ENCODE measurements around the gene GPR22. TPM values are rescaled to one million over a fixed set of nuclear protein-coding genes. Genes with fewer than 3 reads are reported as not detected.

Gene GPR22
- total RNA-seq, 2 donors from 2014 or later: not detected

- DNase-seq: no peak
- ATAC-seq: no peak
- intact Hi-C loops (cut with DNase I, micrococcal nuclease): no loop called here
Observed at GRCh38 chr7:107471292-107472070, 1.6 kb downstream of the GPR22 start.

- no peak for ATAC-seq
- intact Hi-C loops (cut with DNase I, micrococcal nuclease): no loop called here
- DNase-seq: no peak
Observed at GRCh38 chr7:107472116-107472515, 2.3 kb downstream of the GPR22 start.

DNA sequence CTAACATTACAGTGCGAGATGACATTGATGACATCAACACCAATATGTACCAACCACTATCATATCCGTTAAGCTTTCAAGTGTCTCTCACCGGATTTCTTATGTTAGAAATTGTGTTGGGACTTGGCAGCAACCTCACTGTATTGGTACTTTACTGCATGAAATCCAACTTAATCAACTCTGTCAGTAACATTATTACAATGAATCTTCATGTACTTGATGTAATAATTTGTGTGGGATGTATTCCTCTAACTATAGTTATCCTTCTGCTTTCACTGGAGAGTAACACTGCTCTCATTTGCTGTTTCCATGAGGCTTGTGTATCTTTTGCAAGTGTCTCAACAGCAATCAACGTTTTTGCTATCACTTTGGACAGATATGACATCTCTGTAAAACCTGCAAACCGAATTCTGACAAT lies 4.3 kb downstream of the GPR22 start:
- no peak for DNase-seq
- intact Hi-C loops (cut with DNase I, micrococcal nuclease): no loop called here
- ATAC-seq: no peak

GRCh38 chr7:107479303-107479702 lies 9.4 kb downstream of the GPR22 start:
- ATAC-seq: no peak
- no peak for DNase-seq
- intact Hi-C loops (cut with DNase I, micrococcal nuclease): no loop called here

DNA sequence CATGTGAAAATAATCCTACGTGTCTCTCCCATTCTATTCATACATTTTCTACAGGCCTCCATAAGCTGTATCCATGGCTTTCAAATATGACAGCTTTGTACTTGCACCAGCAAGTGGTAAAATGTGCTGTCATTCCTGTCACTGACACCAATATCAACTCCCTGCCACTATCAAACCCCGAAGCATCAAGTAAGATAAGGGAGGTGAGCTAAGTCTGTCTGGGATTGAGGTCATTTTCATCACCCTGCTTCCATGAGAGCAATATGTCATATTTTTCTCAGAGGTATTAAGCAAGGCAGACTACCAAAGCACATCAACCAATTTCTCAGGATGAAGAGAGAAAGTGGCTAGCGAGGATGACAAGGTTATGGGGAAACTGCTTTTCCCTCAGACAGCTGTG lies 11.1 kb downstream of the GPR22 start:
- intact Hi-C loops (cut with DNase I, micrococcal nuclease): no loop called here
- no peak for ATAC-seq
- DNase-seq: no peak

DNA sequence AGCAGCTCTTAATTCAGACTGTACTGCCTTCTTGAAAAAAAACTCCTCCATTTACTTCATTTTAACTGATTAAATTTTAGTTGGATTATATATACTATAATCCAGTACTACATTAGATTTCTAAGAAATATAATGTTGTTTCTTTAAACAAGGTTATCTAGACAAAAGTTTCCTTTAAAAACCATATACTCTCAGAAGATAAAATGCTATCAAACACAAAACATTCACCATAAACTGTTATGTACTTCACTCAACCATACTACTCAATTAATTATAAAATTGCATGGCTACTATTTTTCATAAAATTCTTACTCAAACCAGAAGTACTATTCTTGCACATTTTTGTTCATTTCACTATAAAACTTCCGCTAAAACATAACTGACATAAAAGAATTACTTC lies 12.7 kb downstream of the GPR22 start:
- DNase-seq (no peak), ATAC-seq (no peak)
- intact Hi-C loops (cut with DNase I, micrococcal nuclease): no loop called here

GRCh38 chr7:107486041-107486440 lies 16.2 kb downstream of the GPR22 start:
- DNase-seq (no peak), ATAC-seq (no peak)
- intact Hi-C loops (cut with DNase I, micrococcal nuclease): no loop called here

DNA sequence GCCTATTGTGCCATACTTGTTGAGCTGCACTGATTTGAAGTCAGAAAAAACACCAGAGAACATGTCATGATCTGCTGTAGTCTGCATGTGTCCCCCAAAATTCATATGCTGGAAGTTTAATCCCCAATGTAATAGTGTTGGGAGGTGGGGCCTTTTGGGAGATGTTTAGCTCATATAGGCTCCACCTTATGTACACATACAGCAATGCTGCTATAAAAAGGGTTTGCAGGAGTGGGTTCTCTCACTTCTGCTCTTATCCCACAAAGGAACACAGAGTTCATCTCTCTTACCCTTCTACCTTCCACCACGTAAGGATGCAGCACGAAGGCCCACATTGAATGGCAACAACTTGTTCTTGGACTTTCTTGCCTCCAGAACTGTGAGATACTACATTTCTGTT lies 23.0 kb downstream of the GPR22 start:
- DNase-seq (no peak), ATAC-seq (peak; percentile 80)
- intact Hi-C loops (cut with DNase I, micrococcal nuclease): no loop called here

DNA sequence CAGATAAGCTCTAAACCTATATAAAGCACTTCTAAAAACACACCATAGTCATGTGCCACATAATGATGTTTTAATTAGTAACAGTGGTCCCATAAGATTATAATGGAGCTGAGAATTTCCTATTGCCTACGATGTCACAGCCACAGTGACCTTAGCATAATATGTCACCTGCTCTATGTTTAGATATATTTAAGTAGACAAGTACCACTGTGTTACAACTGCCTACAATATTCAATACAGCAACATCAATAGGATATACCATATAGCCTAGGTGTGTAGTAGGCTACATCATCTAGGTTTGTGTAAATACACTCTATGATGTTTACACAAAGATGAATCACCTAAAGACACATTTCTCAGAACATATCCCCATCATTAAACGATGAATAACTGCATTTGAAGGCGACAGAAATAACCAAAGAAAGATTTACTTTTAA lies 24.5 kb downstream of the GPR22 start:
- ATAC-seq (peak; percentile 86), DNase-seq (no peak)
- intact Hi-C loops (cut with DNase I, micrococcal nuclease): no loop called here

GRCh38 chr7:107494884-107495283 lies 25.0 kb downstream of the GPR22 start:
- intact Hi-C loops (cut with DNase I, micrococcal nuclease): no loop called here
- ATAC-seq: no peak
- no peak for DNase-seq

DNA sequence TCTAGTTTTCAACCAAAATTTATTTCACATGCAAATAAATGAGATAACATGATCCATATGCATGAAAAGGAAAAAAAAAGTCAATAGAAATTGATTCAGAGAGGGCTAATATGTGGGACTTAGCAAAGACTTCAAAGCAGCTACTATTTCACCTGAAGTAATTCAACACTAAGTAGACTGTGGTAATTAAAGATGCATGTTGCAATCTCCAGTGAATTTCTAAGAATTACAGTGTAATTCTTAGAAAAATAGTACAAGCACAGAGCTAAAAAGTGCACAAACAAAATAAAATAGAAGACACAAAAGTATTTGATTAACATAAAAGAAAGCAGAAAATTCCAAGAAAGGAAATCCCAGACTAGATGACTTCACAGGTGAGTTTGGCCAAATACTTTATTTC lies 25.7 kb downstream of the GPR22 start:
- intact Hi-C loops (cut with DNase I, micrococcal nuclease): no loop called here
- no peak for DNase-seq
- ATAC-seq: no peak

- no peak for ATAC-seq
Observed at GRCh38 chr7:107499731-107500130, 29.9 kb downstream of the GPR22 start.

GRCh38 chr7:107501593-107501992 lies 31.7 kb downstream of the GPR22 start:
- ATAC-seq: peak; percentile 30
- DNase-seq: peak in 1 of 2 donors; percentile 34
- intact Hi-C loops (cut with DNase I, micrococcal nuclease): no loop called here

More at GRCh38 chr7:107499731-107500130, 29.9 kb downstream of the GPR22 start:
- no peak for DNase-seq
- intact Hi-C loops (cut with DNase I, micrococcal nuclease): no loop called here

- DNase-seq (no peak), ATAC-seq (no peak)
- intact Hi-C loops (cut with DNase I, micrococcal nuclease): no loop called here
Observed at GRCh38 chr7:107502154-107502553, 32.3 kb downstream of the GPR22 start.

- intact Hi-C loops (cut with DNase I, micrococcal nuclease): no loop called here
- DNase-seq (no peak), ATAC-seq (no peak)
Observed at GRCh38 chr7:107502797-107503196, 32.9 kb downstream of the GPR22 start.

DNA sequence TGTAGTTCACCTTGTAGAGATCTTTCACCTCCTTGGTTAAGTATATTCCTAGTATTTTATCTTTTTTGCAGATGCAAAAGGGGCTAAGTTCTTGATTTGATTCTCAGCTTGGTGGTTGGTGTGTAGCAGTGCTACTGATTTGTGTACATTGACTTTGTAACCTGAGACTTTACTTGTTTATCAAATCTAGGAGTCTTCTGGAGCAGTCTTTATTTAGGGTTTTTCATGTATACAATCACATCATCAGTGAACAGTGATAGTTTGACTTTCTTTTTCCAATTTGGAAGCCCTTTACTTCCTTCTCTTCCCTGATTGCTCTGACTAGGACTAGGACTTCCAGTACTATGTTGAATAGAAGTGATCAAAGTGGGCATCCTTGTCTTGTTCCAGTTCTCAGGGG lies 33.8 kb downstream of the GPR22 start:
- DNase-seq (no peak), ATAC-seq (no peak)
- intact Hi-C loops (cut with DNase I, micrococcal nuclease): no loop called here

- DNase-seq (no peak), ATAC-seq (no peak)
- intact Hi-C loops (cut with DNase I, micrococcal nuclease): no loop called here
Observed at GRCh38 chr7:107505362-107505761, 35.5 kb downstream of the GPR22 start.

GRCh38 chr7:107505997-107506673 lies 36.3 kb downstream of the GPR22 start:
- intact Hi-C loops (cut with DNase I, micrococcal nuclease): no loop called here
- DNase-seq (peak; percentile 74 to 80), ATAC-seq (peak; percentile 84)

DNA sequence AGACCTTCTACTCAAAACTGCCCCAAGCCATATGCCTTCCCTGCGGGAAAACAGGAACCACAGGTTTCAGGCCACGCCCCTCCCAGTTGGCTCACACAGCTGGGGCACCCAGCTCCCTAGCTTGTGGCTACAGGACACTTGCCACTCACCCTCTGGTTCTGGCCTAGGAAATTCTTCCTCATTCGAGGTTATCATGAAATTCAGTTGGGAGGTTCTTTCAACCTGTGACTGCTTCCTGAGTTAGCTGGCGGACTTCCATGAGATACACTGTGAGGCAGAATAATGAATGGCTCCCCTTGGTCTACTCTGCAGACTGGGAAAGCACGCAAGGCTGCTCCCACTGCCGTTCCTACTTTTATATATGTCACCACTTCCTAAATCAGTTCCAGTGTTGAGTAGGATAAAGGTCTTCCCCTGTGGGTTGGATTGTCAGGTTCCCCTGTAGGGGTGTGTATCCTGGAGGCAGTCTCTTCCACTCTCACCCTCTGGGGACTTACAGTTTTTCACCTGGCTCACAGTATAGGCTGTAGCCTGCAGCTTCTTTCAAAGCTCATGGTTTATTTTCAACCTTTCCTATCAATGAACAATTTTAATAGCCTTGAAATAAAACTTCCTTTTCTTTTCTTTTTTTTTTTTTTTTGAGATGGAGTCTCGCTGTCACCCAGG lies 37.0 kb downstream of the GPR22 start:
- DNase-seq (peak; percentile 85 to 88), ATAC-seq (peak; percentile 93)
- intact Hi-C loops (cut with DNase I, micrococcal nuclease): no loop called here
